ENCODE results near the gene CDK5RAP1.

The CDK5RAP1 gene

DNA sequence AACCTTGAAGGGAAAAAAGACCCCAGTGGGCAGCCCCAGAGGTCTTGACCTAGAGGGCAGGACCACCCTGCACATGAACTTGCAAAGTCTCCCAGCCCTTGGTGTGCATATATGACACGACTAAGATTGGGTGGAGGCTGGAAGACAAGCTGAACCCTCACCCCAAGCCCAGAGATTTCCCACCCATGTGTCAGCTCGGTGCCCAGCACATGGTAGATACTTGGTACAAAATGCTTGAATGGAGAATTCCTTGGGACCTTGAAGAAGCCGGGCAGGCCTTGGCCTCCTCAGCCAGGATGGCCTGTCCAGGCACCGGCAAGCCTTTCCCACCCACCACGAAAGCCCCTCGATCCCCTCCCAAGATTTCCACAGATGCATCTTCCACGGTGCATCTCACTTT lies 67.7 kb downstream of the CDK5RAP1 start:
- DNase-seq (ENCODE audit: low read depth): no peak

DNA sequence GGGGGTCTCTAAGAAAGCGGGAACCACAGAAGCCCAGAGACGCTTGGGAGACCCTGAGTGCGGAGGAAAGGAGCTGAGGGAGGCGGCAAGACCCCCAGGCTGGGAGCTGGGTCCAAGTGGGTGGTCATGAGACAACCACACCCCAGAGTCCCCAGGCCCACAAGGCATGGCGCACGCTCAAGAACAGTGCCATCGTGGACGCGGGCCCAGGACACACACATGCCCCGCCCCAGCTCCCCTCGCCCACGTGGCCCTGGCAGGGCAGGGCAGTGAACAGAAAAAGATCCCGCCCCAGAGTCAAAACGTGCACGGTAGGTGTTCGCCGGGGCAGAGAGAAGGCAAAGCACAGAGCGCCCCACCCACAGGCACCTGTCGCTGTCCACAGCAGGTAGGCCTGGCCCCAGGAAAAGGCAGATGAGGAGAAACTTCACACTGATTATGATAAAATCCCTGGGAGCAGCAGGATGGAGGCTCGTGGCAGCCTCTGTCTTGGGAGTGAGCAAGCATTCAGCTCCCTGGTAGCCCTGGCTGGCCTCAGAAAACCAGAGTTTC lies 68.3 kb downstream of the CDK5RAP1 start:
- DNase-seq (ENCODE audit: low read depth): no peak

DNA sequence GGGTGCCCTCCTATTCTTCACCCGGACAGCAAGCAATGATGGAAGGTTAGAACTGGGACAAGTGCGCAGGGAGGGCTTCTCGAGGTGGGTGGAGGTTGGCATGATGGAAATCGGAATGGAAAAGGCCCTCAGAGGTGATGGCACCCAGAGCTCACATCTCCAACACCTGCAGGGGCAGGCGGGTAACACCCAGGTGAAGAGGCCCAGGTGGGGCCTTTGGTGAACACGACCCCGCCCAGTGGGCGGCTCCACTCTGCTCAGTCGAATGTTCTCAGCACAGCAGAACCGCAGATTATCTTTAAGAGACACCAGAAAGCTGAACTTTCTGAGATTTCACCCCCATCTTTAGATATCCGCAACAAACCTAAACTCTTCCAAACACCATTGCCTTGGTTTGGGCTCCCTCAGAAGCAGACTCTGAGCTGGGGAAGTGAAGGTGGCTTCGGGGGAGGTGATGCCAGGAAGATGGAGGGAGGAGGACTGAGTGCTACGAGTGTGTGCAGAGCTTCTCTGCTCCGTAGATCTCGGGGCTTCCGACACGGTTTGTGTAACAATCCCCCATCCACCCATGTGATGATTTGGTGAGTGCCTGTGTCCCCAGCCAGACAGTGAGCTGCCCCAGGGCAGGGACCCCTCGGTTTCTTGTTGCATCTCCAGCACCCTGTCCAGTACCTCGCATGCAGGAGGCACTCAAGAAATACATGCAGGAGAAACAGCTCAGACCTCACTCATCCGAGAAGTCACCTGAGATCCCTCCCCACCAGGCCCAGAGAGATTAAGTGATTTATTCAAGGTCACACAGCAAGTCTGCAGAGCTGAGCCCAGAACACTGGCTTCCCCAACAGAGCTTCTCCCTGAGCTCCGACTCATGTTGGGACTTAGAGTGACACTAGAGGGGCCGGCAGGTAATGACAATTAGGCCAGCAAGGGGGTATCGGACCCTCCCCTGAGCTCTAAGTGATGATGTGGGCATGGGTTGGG lies 72.9 kb downstream of the CDK5RAP1 start:
- DNase-seq (ENCODE audit: low read depth): no peak

DNA sequence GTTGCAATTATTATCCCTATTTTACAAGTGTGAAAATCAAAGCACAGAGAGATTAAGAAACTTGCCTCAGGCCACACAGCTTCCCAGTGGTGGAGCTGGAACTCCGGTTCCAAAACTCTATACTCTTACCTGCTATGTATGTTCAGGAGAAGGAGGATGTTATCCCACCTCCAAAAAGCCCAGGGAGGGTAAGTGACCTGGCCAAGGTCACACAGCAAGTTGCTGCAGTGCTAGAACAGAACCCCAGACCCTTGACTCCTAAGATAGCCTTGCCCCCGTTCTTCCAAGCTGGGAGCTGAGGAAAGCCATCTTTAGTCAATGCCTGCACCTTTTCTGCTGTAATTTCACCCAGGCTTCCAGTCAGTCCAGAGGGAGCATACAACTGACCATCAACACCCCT lies 76.0 kb downstream of the CDK5RAP1 start:
- no peak for DNase-seq (ENCODE audit: low read depth)

DNA sequence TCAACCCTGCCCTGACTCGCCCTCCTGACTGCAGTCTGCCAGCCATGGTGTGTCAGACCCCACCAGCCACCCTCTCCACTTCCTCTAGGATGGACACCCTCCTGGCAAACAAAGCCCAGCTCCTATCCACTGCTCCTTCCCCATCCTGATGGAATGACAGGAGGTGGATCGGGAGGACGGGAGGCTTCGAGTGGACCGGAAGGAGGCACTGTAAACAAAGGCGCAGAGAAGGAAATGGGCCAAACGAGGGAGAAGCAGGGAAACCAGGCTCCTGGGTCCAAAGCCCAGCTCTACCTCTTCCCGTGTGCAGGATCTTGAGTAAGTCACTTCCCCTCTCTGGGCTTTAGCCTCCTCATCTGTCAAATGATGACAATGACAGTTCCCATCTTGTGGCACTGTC lies 78.1 kb downstream of the CDK5RAP1 start:
- DNase-seq (ENCODE audit: low read depth): no peak

DNA sequence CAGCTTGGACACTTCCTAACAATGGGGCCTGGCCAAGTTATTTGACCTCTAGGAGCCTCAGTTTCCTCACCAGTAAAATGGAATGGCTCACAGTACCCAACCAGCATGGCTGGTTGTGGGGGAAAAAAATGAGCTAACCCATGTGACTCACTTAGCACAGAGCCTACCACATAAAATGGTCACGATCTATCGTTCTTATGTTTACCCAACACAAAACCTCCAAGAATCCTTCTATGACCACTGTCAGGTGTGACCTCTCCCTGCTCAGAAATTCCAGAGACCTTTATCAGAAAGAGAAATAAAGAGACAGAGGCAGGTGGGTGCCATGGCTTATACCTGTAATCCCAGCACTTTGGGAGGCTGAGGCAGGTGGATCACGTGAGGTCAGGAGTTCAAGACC lies 78.9 kb downstream of the CDK5RAP1 start:
- DNase-seq (ENCODE audit: low read depth): no peak

DNA sequence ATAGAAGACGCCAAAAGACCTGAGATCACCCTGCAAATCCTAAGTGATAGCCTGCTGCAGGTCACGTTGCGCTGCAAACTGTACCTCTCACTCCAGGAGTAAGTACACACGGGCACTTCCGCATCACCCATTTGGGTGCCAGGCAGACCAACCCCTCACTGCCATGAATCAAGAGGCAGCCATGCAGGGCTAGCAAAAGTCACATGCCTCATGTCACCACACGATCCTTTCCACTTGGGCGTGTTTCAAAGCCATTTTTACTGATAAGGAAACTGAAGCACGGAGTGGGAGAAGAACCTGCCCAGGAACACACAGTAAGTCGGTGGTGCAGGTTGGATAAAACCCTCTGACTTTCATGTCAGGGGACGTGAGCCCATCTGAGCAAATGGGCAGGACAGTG lies 81.3 kb downstream of the CDK5RAP1 start:
- DNase-seq (ENCODE audit: low read depth): no peak

DNA sequence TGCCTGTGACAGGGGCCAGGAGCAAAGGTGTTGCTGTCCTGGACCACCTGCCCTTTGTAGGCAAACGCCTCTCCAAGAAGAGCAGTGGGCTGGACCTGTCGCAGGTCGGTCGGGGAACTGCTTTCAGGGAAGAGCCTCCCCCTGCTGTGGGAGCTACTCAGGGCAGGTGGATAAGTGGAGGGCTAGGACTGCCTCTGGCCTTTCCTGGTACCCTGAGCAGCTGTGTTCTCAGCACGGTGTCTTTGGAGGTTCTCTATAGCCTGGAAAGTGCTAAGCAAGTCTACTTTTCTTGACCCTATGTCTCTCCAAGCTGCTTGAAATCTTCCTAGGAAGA lies 83.3 kb downstream of the CDK5RAP1 start:
- DNase-seq (ENCODE audit: low read depth): no peak

DNA sequence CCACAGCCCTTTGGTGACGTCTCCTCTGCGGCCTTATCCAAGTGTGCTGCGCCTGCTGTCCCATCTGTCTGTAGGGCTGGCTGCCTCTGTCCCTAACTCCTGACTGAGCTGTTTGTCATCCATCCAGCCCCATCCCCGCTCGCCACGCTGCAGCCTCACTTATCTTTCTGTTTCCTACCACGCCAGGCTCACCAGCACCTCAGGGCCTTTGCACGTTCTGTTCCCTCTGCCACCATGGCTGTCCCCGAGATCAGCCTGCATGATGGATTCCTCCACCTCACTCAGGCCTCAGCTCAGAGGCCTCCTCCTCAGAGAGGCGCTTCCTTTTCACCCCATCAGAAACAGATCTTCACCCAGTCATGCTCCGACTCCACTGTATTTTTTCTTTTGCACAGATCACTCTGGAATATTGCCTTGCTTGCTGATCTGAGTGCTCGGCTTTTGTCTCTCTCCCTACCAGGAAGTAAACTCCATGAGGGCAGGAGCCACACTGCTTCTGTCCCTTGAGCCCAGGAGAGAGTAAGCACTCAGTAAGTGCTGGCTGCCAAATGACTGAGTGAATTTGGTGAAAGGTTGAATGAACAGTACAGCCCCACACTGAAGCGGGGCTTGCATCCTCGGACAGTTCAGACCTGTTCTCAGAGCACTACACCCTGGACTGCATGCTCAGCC lies 83.8 kb downstream of the CDK5RAP1 start:
- DNase-seq (ENCODE audit: low read depth): no peak

DNA sequence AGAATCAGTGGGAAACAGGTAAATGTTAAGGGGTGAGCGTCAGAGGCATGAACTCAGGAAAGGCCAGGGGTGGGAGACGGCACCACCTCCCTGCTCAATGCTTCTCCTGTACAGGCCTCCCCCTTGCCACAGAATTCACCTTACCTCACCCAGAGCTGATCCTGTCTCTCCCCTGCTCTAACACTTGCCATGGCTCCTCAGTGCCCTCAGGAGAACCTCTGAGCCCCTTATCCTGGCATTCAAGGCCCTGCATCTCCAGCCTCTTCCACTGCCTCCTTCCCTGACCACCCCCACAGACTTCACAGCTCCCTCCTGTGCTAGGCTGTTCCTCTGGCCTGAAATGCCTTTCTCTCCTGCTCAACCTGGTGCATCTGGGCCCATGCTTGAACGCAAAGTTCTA lies 84.4 kb downstream of the CDK5RAP1 start:
- DNase-seq (ENCODE audit: low read depth): no peak

DNA sequence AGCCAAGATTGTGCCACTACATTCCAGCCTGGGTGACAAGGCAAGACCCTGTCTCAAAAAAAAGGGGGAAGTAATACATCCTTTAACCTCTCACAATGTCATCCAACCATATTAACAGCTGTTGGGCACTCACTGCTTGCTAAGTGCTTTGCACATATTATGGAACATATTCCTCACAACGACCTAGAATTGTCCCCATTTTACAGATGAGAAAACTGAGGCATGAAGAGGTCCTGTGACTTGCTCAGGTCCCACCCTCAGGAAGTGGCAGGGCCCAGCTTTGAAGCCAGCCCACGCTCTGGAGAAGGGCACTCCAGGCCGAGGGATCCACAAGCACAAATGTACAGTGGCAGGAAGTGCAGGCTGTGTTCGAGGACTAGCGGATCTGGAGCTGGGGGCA lies 85.0 kb downstream of the CDK5RAP1 start:
- no peak for DNase-seq (ENCODE audit: low read depth)

DNA sequence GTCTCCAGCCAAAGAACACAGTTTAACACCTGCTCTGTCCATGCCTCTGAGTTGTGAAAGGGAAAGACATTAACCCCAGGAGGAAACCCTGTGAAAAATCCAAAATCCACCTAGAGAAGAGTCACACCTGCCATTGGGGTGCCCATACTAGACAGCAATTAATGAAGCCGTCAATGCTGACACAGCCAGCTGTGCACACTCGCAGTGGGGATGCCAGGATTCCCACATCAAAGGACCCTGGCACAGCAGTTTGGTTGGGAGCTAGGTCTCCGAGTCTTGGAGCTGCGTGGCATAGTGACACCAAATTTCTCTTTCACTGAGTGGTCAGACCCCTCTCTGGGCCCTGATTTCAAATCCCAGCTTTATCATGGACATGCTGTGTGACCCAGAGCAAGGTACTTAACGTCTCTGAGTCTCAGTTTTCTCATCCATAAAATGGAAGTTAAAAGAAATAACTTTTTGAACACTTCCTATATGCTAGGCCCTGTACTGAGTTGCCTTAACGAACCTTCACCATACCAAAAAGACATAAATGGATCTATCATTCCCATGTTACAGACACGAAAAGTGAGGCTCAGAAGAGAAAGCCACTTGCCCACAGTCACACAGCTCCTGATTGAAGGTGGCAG lies 87.5 kb downstream of the CDK5RAP1 start:
- no peak for DNase-seq (ENCODE audit: low read depth)

DNA sequence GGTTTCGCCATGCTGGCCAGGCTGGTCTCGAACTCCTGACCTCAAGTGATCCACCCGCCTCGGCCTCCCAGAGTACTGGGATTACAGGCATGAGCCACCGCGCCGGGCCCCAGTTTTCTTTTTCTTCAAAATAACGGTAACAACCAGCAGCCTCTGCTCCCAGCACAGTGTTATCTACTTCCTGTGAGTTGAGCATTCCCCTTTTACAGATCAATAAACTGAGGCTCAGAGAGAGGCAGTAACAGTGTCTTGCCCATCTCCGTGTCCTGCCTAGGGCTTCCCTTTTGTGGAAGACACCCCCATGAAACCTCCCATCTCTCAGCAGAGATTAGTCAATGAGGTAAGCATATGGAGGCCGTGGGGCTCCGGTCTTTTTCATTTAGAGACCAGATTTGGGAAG lies 88.7 kb downstream of the CDK5RAP1 start:
- DNase-seq (ENCODE audit: low read depth): no peak

DNA sequence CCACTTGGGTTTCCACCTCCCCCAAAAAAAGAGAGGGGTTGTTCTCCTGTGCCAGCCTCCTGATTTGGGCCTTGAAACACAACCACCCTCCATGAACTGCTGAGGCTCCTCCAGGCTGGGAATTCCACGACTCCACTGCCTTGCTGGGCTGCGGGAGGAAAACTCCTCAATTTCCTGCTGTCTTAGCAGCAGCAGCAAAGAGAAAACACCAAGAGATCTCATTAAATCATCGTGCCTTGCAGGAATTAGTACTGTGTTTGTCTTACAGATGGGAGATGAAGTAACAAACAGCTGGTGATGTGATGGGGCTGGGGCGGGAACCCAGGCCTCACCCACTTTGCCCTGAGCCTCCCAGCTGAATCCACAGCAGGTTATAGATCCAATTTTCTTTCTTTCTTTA lies 89.3 kb downstream of the CDK5RAP1 start:
- DNase-seq (ENCODE audit: low read depth): no peak

DNA sequence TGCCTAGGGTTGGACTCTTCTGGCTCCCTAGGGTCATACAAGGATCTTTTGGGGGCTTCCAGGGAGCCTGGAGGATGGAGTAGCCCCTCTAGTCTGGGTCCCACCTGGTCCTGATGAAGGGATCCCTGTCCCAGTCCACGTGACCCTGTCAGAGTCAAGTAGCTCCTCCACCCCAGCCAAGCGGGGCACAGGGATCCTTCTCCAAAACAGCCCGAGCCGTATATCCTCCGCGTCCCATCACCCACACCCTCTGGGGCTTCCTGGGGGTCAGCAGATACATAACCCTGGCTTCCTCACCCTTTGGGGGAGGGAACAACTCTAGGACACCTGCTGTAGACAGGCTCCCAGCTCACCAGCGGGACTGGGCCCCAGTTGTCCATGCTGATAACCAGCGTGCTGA lies 90.3 kb downstream of the CDK5RAP1 start:
- DNase-seq (ENCODE audit: low read depth): no peak

DNA sequence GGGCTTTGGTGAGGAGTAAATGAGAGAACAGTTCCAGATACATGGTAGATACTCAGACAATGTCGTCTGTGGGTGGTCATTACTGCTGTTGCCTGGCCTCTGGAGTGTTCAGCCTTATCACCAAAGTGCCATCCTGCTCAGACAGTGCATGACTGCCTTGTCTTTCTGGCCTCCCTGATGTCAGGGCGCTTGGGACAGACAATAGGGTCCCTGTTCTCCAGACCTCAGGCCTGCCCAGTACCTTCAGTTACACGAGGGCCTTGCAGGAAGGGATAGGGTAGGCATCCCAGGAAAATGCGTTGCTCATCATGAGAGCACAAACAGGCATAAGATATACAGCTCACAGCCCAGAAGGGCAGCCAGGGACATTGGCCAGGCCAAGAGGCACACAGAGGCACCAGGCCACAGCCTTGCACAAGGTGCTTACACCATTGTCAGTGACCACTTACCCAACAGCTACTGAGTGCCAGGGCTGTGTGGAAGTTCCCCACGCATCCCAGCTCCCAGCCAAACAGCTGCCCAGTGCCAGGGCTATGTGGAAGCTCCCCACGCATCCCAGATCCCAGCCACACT lies 90.9 kb downstream of the CDK5RAP1 start:
- no peak for DNase-seq (ENCODE audit: low read depth)

DNA sequence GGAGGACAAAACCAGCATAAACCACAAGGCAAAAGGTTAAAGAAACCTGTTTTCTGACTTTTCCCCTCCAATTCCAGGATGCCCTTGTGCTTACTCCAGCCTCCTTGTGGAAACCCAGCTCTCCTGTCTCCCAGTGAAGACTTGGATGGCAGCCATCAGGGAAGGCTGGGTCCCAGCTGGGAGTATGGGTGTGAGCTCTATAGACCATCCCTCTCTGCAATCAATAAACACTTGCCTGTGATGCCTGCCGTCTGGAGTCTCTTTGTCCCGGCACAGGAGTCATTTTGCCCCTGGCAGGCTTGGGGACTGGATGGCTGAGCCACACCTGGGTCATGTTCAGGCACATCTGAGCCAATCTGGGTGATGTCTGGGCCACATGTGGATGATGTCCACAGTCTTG lies 91.7 kb downstream of the CDK5RAP1 start:
- no peak for DNase-seq (ENCODE audit: low read depth)

Data from non-pigmented ciliary epithelial cell (primary cell).